Thoracic aorta (tissue), 2 donors: ENCODE measurements around the gene GUCD1. TPM values are rescaled to one million over a fixed set of nuclear protein-coding genes. Genes with fewer than 3 reads are reported as not detected.

ENCODE experiments used
- ATAC-seq: fragments of 150-250 bp; one replicate; pipeline ENCODE4 v1.8.0; 2017; ENCODE audit warnings: low read depth; ENCODE audit not compliant: insufficient number of reproducible peaks, low FRiP score
- DNase-seq: peaks from one replicate; pipeline ENCODE4 v3.0.0-alpha.2; 2020; ENCODE audit warnings: low spot score
- H3K27ac ChIP-seq, 2 donors: fragments of 200-600 bp; sonication (generic); 1 replicate in 1 of 2; 2 replicates in 1 of 2; pipeline ENCODE4 v1.5.1; 2016; ENCODE audit warnings: mild to moderate bottlenecking in 2 of 2, moderate library complexity in 2 of 2
- H3K27me3 ChIP-seq: fragments of 200-600 bp; sonication (generic); replicated peaks from 2 replicates; pipeline ENCODE4 v1.6.0; 2016; ENCODE audit warnings: mild to moderate bottlenecking; ENCODE audit not compliant: insufficient read depth
- H3K36me3 ChIP-seq: fragments of 200-600 bp; sonication (generic); one replicate; pipeline ENCODE4 v1.5.1; 2016
- H3K4me1 ChIP-seq, 2 donors: fragments of 200-600 bp; sonication (generic); 1 replicate in 1 of 2; 2 replicates in 1 of 2; pipeline versions ENCODE4 v1.5.1 to v1.6.0; 2016; ENCODE audit warnings: low read depth in 2 of 2, mild to moderate bottlenecking in 1 of 2; ENCODE audit not compliant: control insufficient read depth in 1 of 2
- H3K4me3 ChIP-seq: fragments of 200-600 bp; sonication (generic); 2 replicates; pipeline ENCODE4 v1.5.1; 2016; ENCODE audit warnings: mild to moderate bottlenecking
- H3K9me3 ChIP-seq: fragments of 200-600 bp; sonication (generic); 2 replicates; pipeline ENCODE4 v1.5.1; 2016
- total RNA-seq, 2 donors: library from RNA; depleted of rRNA; stranded (reverse); fragments of >200 nt; gene quantifications; one replicate each; pipeline versions ENCODE4 v1.1.0 to v1.2.3, GENCODE V29; 2016
- TF ChIP-seq, protein P1 (sequence below): fragments of 200-600 bp; sonication (generic); IDR thresholded peaks from one replicate; pipeline ENCODE4 v1.5.1; 2019; ENCODE audit warnings: antibody characterized with exemption

The GUCD1 gene
- total RNA-seq, 2 donors from 2014 or later = 81.9 to 83.4 TPM

DNA sequence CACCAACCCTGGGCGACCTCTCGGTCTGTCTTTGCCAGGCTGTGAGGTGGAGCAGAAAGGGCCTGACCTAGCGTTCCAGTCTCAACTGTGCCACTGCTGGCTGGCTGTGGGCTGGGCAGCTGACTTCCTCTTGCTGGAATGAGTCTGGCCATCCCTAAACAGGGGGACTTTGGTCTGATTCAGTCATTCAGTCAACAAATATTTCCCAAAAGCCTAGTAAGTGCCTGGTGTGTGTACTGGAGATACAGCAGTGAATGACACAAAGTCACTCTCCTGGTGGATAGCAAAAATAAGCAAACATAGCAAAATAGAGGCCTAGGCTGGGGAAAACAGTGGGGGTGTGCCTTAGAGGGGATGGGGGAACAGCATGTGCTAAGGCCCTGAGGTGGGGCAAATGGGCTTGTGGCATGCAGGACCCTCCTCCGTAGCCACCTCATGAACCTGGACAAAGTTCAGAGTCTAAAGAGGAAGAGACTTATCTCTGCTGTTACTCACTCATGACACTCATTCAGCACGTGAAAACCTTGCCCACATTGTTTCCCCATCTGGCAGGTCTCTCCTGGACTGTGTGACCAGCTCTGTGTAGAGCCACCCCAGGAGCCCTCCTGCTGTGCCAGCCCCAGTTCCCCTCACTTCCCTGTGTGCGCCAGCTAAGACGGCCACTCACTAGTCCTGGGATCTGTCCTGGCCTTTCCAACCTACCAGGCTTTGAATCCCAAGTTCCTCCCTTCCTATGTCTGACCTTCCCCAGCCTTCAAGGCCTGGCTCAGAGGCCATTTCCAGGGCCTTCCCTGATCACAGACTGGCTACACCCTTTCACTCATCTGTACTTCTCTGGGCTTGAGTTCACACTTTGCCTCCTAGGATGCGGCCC lies 4.7 kb downstream of the GUCD1 start:
- Histone ChIP-seq H3K27ac (no peak overlapping the region), H3K4me1 (peaks cover 8 to 22% of the 10 kb centered on the region in 2 donors), H3K27me3 (no peaks in the 10 kb centered on the region), H3K4me3 (no peak overlapping the region), H3K36me3 (peaks cover 29% of the 10 kb centered on the region), H3K9me3 (no peaks in the 10 kb centered on the region)
- DNase-seq = no peak
- no peak for ATAC-seq
- TF ChIP-seq, protein P1, sequence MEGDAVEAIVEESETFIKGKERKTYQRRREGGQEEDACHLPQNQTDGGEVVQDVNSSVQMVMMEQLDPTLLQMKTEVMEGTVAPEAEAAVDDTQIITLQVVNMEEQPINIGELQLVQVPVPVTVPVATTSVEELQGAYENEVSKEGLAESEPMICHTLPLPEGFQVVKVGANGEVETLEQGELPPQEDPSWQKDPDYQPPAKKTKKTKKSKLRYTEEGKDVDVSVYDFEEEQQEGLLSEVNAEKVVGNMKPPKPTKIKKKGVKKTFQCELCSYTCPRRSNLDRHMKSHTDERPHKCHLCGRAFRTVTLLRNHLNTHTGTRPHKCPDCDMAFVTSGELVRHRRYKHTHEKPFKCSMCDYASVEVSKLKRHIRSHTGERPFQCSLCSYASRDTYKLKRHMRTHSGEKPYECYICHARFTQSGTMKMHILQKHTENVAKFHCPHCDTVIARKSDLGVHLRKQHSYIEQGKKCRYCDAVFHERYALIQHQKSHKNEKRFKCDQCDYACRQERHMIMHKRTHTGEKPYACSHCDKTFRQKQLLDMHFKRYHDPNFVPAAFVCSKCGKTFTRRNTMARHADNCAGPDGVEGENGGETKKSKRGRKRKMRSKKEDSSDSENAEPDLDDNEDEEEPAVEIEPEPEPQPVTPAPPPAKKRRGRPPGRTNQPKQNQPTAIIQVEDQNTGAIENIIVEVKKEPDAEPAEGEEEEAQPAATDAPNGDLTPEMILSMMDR = no peak

DNA sequence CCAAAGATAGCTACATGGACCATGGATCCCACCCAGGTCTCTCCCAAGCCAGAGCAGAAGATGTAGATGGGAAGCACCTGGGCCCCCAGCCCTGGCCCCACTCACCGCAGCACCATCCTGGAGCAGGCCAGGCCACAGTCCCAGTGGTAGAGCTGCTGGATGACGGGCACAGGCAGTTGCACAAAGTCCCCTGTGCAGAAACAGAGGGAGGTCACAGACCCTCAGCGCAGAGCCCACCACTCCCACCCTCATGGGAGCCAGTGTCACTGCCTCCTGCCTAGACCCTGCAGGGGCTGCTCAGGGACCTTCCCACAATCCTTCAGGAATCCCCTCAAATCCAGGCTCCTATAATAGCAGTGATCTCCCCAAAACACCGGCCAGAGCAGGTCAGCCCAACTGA lies 6.1 kb downstream of the GUCD1 start:
- H3K36me3 ChIP-seq = peaks cover 36% of the 10 kb centered on the region
- no peaks in the 10 kb centered on the region for H3K27me3 ChIP-seq
- peaks cover 5 to 27% of the 10 kb centered on the region in 2 donors for H3K4me1 ChIP-seq
- no peak for ATAC-seq
- no peak overlapping the region for H3K27ac ChIP-seq
- DNase-seq = no peak
- TF ChIP-seq, protein P1 = no peak
- H3K4me3 ChIP-seq = no peak overlapping the region
- no peaks in the 10 kb centered on the region for H3K9me3 ChIP-seq

DNA sequence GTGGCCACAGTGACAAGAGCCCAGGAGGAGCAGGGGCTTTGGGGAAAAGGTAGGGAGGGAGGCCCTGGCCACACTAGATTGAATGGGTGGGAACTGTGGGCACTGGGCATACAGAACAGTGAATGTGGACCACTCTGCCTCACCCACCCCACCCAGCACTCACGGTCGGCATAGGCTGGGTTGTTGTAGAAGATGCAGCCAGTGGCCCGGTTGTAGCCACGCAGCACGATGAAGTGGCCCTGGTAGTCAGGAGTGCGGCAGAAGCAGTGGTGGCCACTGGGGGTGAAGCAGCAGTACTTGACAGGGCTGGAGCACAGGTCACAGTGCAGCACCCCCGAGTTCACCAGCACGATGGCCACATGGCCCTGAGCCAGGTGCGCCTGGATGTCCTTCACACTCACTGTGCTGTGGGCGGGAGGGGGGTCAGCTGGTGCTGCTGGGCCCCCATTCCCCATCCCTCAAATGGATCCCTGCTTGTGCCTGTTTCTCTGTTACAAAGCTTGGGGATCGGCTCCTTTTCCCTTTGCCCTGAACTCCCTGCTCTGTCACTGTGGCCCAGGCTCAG lies 11.2 kb downstream of the GUCD1 start:
- TF ChIP-seq, protein P1 = no peak
- DNase-seq (no peak), ATAC-seq (no peak)
- Histone ChIP-seq H3K4me3 (no peak overlapping the region), H3K27ac (no peak overlapping the region), H3K9me3 (no peaks in the 10 kb centered on the region), H3K27me3 (no peaks in the 10 kb centered on the region), H3K4me1 (peaks cover 2 to 26% of the 10 kb centered on the region in 2 donors), H3K36me3 (peaks cover 72% of the 10 kb centered on the region)

DNA sequence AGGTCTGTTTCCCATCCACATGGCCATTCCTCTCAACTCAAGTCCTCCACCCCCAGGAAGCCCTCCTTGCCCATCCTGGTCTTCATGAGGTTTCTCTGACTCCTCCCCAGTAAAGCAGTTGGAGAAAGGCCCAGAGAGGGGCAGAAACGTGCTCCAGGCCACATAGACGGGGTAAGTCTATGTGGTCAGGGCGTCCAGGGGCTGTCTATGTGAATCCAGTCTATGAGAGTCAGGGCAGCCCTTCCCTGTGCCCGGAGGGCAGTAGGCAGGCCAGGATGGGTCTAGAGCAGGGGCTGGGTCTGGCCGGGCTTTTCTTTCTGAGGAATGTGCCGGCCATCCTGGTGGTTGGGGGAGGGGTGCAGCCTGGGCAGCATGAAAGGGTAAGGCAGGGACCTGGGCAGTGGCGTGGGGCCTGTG lies 11.7 kb downstream of the GUCD1 start:
- no peak for ATAC-seq
- Histone ChIP-seq H3K36me3 (peaks cover 70% of the 10 kb centered on the region), H3K27me3 (no peaks in the 10 kb centered on the region), H3K27ac (no peak overlapping the region), H3K9me3 (no peaks in the 10 kb centered on the region), H3K4me1 (peaks cover 2 to 26% of the 10 kb centered on the region in 2 donors), H3K4me3 (no peak overlapping the region)
- TF ChIP-seq, protein P1 = no peak
- no peak for DNase-seq

DNA sequence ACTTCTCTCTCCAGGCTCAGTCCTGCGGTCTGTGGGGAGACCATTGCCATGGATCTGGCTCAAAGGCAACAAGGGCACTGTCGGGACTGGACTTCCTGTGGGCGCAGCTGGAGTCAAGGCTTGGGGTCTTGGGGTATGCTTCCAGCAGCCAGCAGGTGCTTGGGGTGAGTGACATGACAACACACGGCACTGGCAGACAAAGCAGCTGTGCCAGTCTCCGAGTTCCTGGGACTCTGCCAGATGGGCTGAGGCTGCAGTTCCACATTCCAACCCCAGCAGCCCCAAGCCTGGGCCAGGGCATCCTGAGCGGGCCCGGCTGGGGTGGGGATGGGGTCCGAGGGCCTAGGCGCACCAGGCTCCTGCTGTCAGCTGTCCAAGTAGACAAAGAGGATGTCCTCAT lies 12.3 kb downstream of the GUCD1 start:
- Histone ChIP-seq H3K9me3 (no peaks in the 10 kb centered on the region), H3K4me3 (no peak overlapping the region), H3K36me3 (peaks cover 64% of the 10 kb centered on the region), H3K27me3 (no peaks in the 10 kb centered on the region), H3K27ac (no peak overlapping the region), H3K4me1 (peaks cover 2 to 26% of the 10 kb centered on the region in 2 donors)
- TF ChIP-seq, protein P1 = no peak
- DNase-seq = no peak
- no peak for ATAC-seq
